T-cell (primary cell): ENCODE results near the gene VPS51. TPM values are rescaled to one million over a fixed set of nuclear protein-coding genes. Genes with fewer than 3 reads are reported as not detected.

Experiments
- ATAC-seq, 4 experiments: fragments of 200-7000 bp in 3 of 4; fragments of 150-1000 bp in 1 of 4; cut with Tn5 transposase; replicated peaks in 1 of 4; 1 replicate in 3 of 4; 2 replicates in 1 of 4; pipeline ENCODE4 v1.10.0; 2021; ENCODE audit warnings: moderate library complexity in 3 of 4, mild to moderate bottlenecking in 2 of 4, moderate number of reproducible peaks in 1 of 4
- CTCF ChIA-PET, 2 donors: fragments of 300-600 bp; sonication (Branson Sonifier 250); formaldehyde crosslinking; loops; one replicate each; lab custom pipeline; 2022; ENCODE audit warnings: antibody characterized with exemption in 2 of 2; lab: Charles Lee
- POLR2A ChIA-PET, 2 donors: fragments of 300-600 bp; sonication (Branson Sonifier 250); formaldehyde crosslinking; loops; one replicate each; lab custom pipeline; 2022; ENCODE audit warnings: antibody characterized with exemption in 2 of 2; lab: Charles Lee
- DNase-seq, 35 experiments: peaks; one replicate each; pipeline versions ENCODE4 v3.0.0 to v3.0.0-alpha.2; 2013 to 2023
- H3K27ac ChIP-seq: one replicate; pipeline ENCODE4 v1.5.1; 2013; ENCODE audit warnings: low read length
- H3K27me3 ChIP-seq, 2 experiments: replicated peaks in 1 of 2; 1 replicate in 1 of 2; 2 replicates in 1 of 2; pipeline versions ENCODE4 v1.6.1 to v1.7.0; 2013; ENCODE audit warnings: low read length in 1 of 2, mixed read lengths in 1 of 2; ENCODE audit not compliant: control insufficient read depth in 2 of 2, insufficient read depth in 2 of 2; ENCODE audit errors: extremely low read depth in 1 of 2
- H3K36me3 ChIP-seq, 2 donors: 1 replicate in 1 of 2; 2 replicates in 1 of 2; pipeline versions ENCODE4 v1.6.1 to v1.7.0; 2013; ENCODE audit warnings: low read length in 1 of 2; ENCODE audit not compliant: control insufficient read depth in 2 of 2, insufficient read depth in 1 of 2; ENCODE audit errors: extremely low read depth in 1 of 2
- H3K4me1 ChIP-seq, 2 experiments: 1 replicate in 1 of 2; 2 replicates in 1 of 2; pipeline versions ENCODE4 v1.6.1 to v1.7.0; 2013; ENCODE audit warnings: low read length in 2 of 2, mixed read lengths in 1 of 2; ENCODE audit not compliant: insufficient read depth in 2 of 2, control insufficient read depth in 1 of 2; ENCODE audit errors: extremely low read depth in 1 of 2
- H3K4me3 ChIP-seq, 2 donors: 1 replicate in 1 of 2; 2 replicates in 1 of 2; pipeline versions ENCODE4 v1.5.1 to v1.7.0; 2013; ENCODE audit warnings: mild to moderate bottlenecking in 2 of 2, low read length in 1 of 2, moderate library complexity in 1 of 2; ENCODE audit not compliant: control insufficient read depth in 1 of 2; ENCODE audit errors: extremely low read depth in 1 of 2
- H3K9me3 ChIP-seq: 2 replicates; pipeline ENCODE4 v1.7.0; 2013
- H3K27ac Mint-ChIP-seq, 2 donors: one replicate each; pipeline ENCODE4 v1.8.0; 2020 to 2021; ENCODE audit warnings: mild to moderate bottlenecking in 2 of 2, mixed read lengths in 2 of 2
- H3K27me3 Mint-ChIP-seq, 2 donors: one replicate each; pipeline ENCODE4 v1.8.0; 2021 to 2022; ENCODE audit warnings: mixed read lengths in 2 of 2
- H3K36me3 Mint-ChIP-seq: one replicate; pipeline ENCODE4 v1.8.0; 2021; ENCODE audit warnings: mixed read lengths
- H3K4me1 Mint-ChIP-seq, 3 donors: one replicate each; pipeline ENCODE4 v1.8.0; 2020 to 2022; ENCODE audit warnings: mixed read lengths in 3 of 3, mild to moderate bottlenecking in 1 of 3
- H3K4me3 Mint-ChIP-seq, 3 donors: one replicate each; pipeline ENCODE4 v1.8.0; 2020 to 2022; ENCODE audit warnings: mild to moderate bottlenecking in 3 of 3, mixed read lengths in 3 of 3, moderate library complexity in 3 of 3
- H3K9me3 Mint-ChIP-seq, 3 donors: one replicate each; pipeline ENCODE4 v1.8.0; 2020 to 2022; ENCODE audit warnings: mixed read lengths in 3 of 3
- WGBS: methylation state at CpG from one replicate; pipeline ENCODE4 v1.1.5; 2013; ENCODE audit warnings: missing lambda C conversion rate; ENCODE audit not compliant: insufficient coverage; 5-methylcytosine and 5-hydroxymethylcytosine counted together
- total RNA-seq, 35 experiments: library from RNA in 6 of 35; stranded (reverse) in 6 of 35; fragments of 120-200 nt in 1 of 35; gene quantifications; one replicate each; pipeline versions ENCODE4 v1.2.1 to v1.2.4 and lab custom pipeline; 2013 to 2026

Gene VPS51
- total RNA-seq, 5 donors from 2014 or later (not counting 1 experiment from before 2014, with no cell fraction given), result 210 to 303 (median 263) TPM

- Histone ChIP-seq H3K27me3 (peaks cover 0 to 17% of the 10 kb centered on the region in 2 experiments), H3K27ac (no peak overlapping the region), H3K4me1 (peaks cover 8 to 17% of the 10 kb centered on the region in 2 experiments), H3K4me3 (no peak overlapping the region), H3K36me3 (no peaks in the 10 kb centered on the region), H3K9me3 (no peaks in the 10 kb centered on the region)
- Mint-ChIP-seq H3K4me3 (no peak overlapping the region), H3K4me1 (peaks cover 15 to 23% (median 21%) of the 10 kb centered on the region in 3 donors), H3K36me3 (no peaks in the 10 kb centered on the region), H3K27ac (no peak overlapping the region), H3K27me3 (no peaks in the 10 kb centered on the region), H3K9me3 (no peaks in the 10 kb centered on the region)
- CTCF ChIA-PET, result no interaction called here
- POLR2A ChIA-PET, result no interaction called here
- no peak for ATAC-seq
- WGBS, result 83% methylated on average over 4 of the region's 6 CpGs
- DNase-seq, result no peak
These were observed 39.0 kb upstream of the VPS51 start for GRCh38 chr11:65056999-65057398.

DNA sequence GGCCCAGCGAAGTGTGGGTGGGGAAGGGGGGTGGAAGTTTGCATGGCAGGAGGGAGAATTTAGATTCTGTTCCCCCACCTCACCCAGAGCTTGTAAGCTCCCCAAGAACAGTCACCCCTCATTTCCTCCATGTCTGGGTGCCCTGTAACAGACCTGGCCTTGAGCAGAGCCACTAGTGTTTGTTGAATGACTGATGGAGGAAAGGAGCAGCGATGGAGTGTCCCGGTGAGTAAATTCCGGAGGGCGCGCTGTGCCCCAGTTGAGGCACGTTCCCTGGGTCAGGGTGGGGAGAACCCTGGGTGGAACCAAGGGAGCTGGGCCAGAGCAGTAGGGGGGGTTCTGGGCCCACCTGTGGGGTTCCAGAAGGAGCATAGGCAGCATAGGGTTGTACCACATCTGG lies 38.5 kb upstream of the VPS51 start:
- H3K9me3 ChIP-seq, result no peaks in the 10 kb centered on the region
- 97% methylated on average over 6 of the region's 7 CpGs for WGBS
- no peak overlapping the region for H3K27ac ChIP-seq
- POLR2A ChIA-PET, result no interaction called here
- Mint-ChIP-seq H3K4me1 (peaks cover 15 to 23% (median 21%) of the 10 kb centered on the region in 3 donors), H3K27me3 (no peaks in the 10 kb centered on the region), H3K36me3 (no peaks in the 10 kb centered on the region), H3K9me3 (no peaks in the 10 kb centered on the region), H3K27ac (no peak overlapping the region), H3K4me3 (no peak overlapping the region)
- H3K36me3 ChIP-seq, result no peaks in the 10 kb centered on the region
- peaks cover 8 to 17% of the 10 kb centered on the region in 2 experiments for H3K4me1 ChIP-seq
- ATAC-seq, result no peak
- H3K27me3 ChIP-seq, result peaks cover 0 to 20% of the 10 kb centered on the region in 2 experiments
- H3K4me3 ChIP-seq, result no peak overlapping the region
- no peak for DNase-seq
- CTCF ChIA-PET, result no interaction called here

GRCh38 chr11:65058012-65058411 lies 38.0 kb upstream of the VPS51 start:
- Mint-ChIP-seq H3K36me3 (no peaks in the 10 kb centered on the region), H3K4me3 (no peak overlapping the region), H3K27ac (no peak overlapping the region), H3K4me1 (peaks cover 14 to 21% (median 19%) of the 10 kb centered on the region in 3 donors), H3K9me3 (no peaks in the 10 kb centered on the region), H3K27me3 (no peaks in the 10 kb centered on the region)
- DNase-seq, result no peak
- no peak for ATAC-seq
- ChIA-PET POLR2A (no interaction called here), CTCF (interaction anchor here in 1 of 2 donors (0.6 kb wide), 1 partner anchor 872 kb away, joined by 3 read pairs; the partner anchor contains the start of gene STIP1)
- Histone ChIP-seq H3K27ac (no peak overlapping the region), H3K9me3 (no peaks in the 10 kb centered on the region), H3K4me3 (no peak overlapping the region), H3K4me1 (peaks cover 8 to 17% of the 10 kb centered on the region in 2 experiments), H3K27me3 (peaks cover 0 to 16% of the 10 kb centered on the region in 2 experiments), H3K36me3 (no peaks in the 10 kb centered on the region)
- WGBS, result 86% methylated on average over 12 of the region's 13 CpGs

GRCh38 chr11:65058419-65059054 lies 37.5 kb upstream of the VPS51 start, which contains the start of gene NAALADL1:
NAALADL1 (minus strand) TSS chr11:65058553; CDS start chr11:65058521, 32 bp downstream.
- ChIA-PET CTCF (interaction anchor here in 1 of 2 donors (0.6 kb wide), 1 partner anchor 872 kb away, joined by 3 read pairs; the partner anchor contains the start of gene STIP1), POLR2A (no interaction called here)

GRCh38 chr11:65059523-65059922 lies 36.5 kb upstream of the VPS51 start:
- Mint-ChIP-seq H3K36me3 (no peaks in the 10 kb centered on the region), H3K27me3 (no peaks in the 10 kb centered on the region), H3K4me1 (peaks cover 2 to 6% (median 4%) of the 10 kb centered on the region in 3 donors), H3K27ac (no peak overlapping the region), H3K9me3 (no peaks in the 10 kb centered on the region), H3K4me3 (no peak overlapping the region)
- peaks cover 0 to 3% of the 10 kb centered on the region in 2 experiments for H3K4me1 ChIP-seq
- no peak overlapping the region for H3K4me3 ChIP-seq
- H3K36me3 ChIP-seq, result no peaks in the 10 kb centered on the region
- ATAC-seq (no peak), DNase-seq (no peak)
- peaks cover 0 to 12% of the 10 kb centered on the region in 2 experiments for H3K27me3 ChIP-seq
- no peak overlapping the region for H3K27ac ChIP-seq
- no peaks in the 10 kb centered on the region for H3K9me3 ChIP-seq
- ChIA-PET CTCF (no interaction called here), POLR2A (no interaction called here)
- WGBS, result no CpG with 5 or more reads among the region's 3 CpGs

More at GRCh38 chr11:65058419-65059054, 37.5 kb upstream of the VPS51 start, which contains the start of gene NAALADL1:
- 83% methylated on average over 5 of the region's 8 CpGs for WGBS
- H3K36me3 ChIP-seq, result no peaks in the 10 kb centered on the region
- H3K9me3 ChIP-seq, result no peaks in the 10 kb centered on the region
- peaks cover 0 to 15% of the 10 kb centered on the region in 2 experiments for H3K27me3 ChIP-seq
- H3K27ac Mint-ChIP-seq, result no peak within 1 kb of the TSS
- H3K4me3 ChIP-seq, result no peak within 1 kb of the TSS
- no peaks in the 10 kb centered on the region for H3K36me3 Mint-ChIP-seq
- no peak within 1 kb of the TSS for H3K4me3 Mint-ChIP-seq
- H3K4me1 ChIP-seq, result peaks cover 5 to 13% of the 10 kb centered on the region in 2 experiments
- ATAC-seq, result no peak
- H3K27ac ChIP-seq, result no peak within 1 kb of the TSS
- DNase-seq, result no peak
- H3K9me3 Mint-ChIP-seq, result no peaks in the 10 kb centered on the region
- H3K27me3 Mint-ChIP-seq, result no peaks in the 10 kb centered on the region
- H3K4me1 Mint-ChIP-seq, result peaks cover 11 to 16% (median 14%) of the 10 kb centered on the region in 3 donors

DNA sequence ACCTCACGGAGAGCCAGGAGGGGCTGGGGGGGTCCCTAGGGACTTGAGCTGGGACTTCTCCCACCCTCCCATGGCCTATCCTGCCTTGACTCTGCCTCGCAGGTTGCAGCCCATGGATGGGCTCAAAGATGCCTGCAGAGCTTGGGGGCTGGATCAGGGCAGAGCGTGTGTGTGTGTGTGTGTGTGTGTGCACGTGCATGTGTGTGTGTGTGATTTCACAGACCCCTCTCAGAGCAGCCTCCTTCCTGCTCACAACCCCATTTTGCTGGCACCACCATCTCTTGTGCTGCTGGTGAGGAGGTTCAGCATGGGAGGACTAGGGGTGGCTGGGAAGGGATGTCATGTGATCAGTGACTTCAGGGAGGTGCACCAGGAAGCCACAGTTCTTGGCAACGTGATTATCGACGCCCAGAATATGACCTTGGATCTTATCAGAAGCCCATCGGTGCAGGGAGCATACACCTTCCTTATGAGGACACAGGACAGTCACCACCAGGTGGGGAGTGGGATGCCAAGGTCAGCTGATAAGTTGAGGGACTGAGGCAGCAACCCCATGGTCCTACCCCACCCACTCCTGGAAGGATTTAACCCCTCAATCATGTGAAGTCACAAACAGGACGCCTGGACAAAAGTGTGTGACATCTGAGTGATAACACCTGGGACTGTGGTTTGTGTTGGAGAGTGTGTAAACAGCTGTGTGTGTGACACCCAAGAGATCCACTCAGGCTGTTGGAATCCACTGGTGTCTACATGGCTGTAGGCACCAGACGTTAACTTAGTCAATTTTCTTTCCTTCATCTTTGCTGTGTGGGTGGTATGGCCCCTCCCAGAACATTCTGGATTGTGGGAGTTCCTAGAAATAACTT lies 35.8 kb upstream of the VPS51 start:
- Mint-ChIP-seq H3K9me3 (no peaks in the 10 kb centered on the region), H3K36me3 (no peaks in the 10 kb centered on the region), H3K27me3 (no peaks in the 10 kb centered on the region), H3K4me3 (no peak overlapping the region), H3K4me1 (peaks cover 0 to 4% (median 3%) of the 10 kb centered on the region in 3 donors), H3K27ac (no peak overlapping the region)
- H3K4me3 ChIP-seq, result no peak overlapping the region
- ATAC-seq (no peak), DNase-seq (no peak)
- ChIA-PET CTCF (no interaction called here), POLR2A (no interaction called here)
- H3K27me3 ChIP-seq, result peaks cover 0 to 12% of the 10 kb centered on the region in 2 experiments
- no peaks in the 10 kb centered on the region for H3K36me3 ChIP-seq
- H3K4me1 ChIP-seq, result no peaks in the 10 kb centered on the region
- 39% methylated on average over 3 of the region's 10 CpGs for WGBS
- H3K9me3 ChIP-seq, result no peaks in the 10 kb centered on the region
- H3K27ac ChIP-seq, result no peak overlapping the region
